B cell (primary cell): ENCODE measurements around the gene GTF3C4.

ENCODE experiments used
- CTCF ChIP-seq: fragments of 200-600 bp; IDR thresholded peaks from one replicate; pipeline ENCODE4 v1.8.0; 2022; ENCODE audit warnings: antibody characterized with exemption, mild to moderate bottlenecking
- EZH2 ChIP-seq: IDR thresholded peaks from 2 replicates; pipeline ENCODE4 v1.6.1; 2012; ENCODE audit warnings: borderline replicate concordance, low read depth, mild to moderate bottlenecking, moderate library complexity, low read length; ENCODE audit not compliant: insufficient read depth, poor library complexity, severe bottlenecking

GRCh38 chr9:132672413-132672690, 2.1 kb downstream of the GTF3C4 start:
- TF ChIP-seq EZH2 (no peak), CTCF (no peak)
